NCI-H2107 treated with DMSO at 0.1 percent for 48 hours (cell line): ENCODE measurements around the gene ZNRF3.
"Not testable (repeated sequence)": the region's sequence is repeated elsewhere in the genome, so short reads cannot be mapped to it uniquely, and the experiment has no call there.

ENCODE experiments used
- DNase-seq: peaks from one replicate; lab custom pipeline; 2025; ENCODE audit not compliant: unreplicated experiment; lab: John Stamatoyannopoulos, UW

Gene ZNRF3

GRCh38 chr22:28905256-28905832 lies 22.0 kb downstream of the ZNRF3 start:
- no peak for DNase-seq

DNA sequence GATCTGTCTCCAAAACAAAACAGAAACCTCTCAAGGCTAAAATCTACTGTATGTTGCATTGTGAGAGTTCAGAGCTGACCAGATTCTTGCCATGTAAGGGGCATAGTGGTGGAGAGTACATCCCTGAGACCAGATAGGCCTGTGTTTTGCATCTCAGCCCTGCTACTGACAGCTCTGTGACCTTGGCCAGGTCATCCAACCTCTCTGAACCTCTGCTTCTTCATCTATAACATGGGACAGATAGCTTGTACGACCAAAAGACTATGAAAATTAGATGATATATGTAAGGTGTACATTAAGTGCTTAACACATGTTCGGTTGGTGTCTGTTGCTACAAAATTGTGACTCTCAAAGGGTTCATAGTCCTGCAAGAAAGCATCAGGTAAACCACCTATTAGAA lies 22.9 kb downstream of the ZNRF3 start:
- no peak for DNase-seq

GRCh38 chr22:28907311-28908008 lies 24.1 kb downstream of the ZNRF3 start:
- peak; percentile 12 for DNase-seq

GRCh38 chr22:28908810-28909209 lies 25.4 kb downstream of the ZNRF3 start:
- DNase-seq = not testable (repeated sequence)

DNA sequence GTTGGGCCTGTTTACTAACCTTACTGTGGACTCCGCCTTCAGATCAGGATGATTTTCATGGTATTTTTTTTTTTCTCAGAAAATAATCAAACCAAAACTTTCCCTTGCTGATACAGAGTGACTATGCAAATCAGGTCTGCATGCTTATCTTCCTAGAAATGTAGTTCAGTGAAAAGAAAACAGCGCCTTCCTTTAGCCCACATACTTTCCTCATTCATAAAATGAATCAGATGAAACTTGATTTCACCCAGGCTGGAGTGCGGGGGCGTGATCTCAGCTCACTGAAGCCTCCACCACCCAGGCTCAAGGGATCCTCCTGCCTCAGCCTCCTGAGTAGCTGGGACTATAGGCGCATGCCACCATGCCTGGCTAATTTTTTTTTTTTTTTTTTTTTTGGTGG lies 26.0 kb downstream of the ZNRF3 start:
- no peak for DNase-seq

- DNase-seq = no peak
Observed at GRCh38 chr22:28910569-28911303, 27.4 kb downstream of the ZNRF3 start.

GRCh38 chr22:28911304-28911690 lies 27.9 kb downstream of the ZNRF3 start:
- DNase-seq = no peak

GRCh38 chr22:28911777-28912669 lies 28.7 kb downstream of the ZNRF3 start:
- no peak for DNase-seq

DNA sequence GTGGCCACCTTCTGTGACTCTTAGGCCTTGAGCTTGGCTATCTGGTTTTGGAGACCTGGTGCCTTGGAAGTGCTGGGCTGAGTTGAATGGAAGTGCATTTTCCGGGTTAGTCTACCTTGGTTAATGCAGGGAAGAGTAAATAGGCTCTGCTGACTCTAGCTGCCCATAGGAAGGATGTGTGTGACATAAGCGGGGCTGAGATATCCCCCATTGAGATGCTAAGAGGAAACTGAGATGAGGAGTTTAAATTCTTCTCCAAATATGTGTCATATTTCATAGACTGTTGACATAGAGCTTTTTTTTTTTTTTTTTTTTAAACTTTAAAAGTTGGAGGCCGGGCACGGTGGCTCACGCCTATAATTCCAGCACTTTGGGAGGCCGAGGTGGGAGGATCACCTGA lies 30.8 kb downstream of the ZNRF3 start:
- DNase-seq = no peak

DNA sequence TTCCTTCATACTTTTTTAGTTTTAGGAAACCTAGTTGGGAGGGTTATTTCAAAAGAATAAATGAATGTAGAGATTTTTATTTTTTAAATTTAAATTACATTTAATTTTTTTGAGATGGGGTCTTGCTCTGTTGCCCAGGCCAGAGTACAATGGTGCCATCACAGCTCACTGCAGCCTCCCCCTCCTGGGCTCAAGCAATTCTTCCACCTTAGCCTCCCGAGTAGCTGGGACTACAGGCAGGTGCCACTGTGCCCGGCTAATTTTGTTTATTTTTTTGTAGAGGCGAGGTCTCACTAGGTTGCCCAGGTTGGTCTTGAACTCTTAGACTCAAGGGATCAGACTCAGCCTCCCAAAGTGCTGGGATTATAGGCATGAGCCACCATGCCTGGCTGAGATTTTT lies 32.6 kb downstream of the ZNRF3 start:
- no peak for DNase-seq

- peak; percentile 37 for DNase-seq
Observed at GRCh38 chr22:28917747-28918549, 34.6 kb downstream of the ZNRF3 start.

DNA sequence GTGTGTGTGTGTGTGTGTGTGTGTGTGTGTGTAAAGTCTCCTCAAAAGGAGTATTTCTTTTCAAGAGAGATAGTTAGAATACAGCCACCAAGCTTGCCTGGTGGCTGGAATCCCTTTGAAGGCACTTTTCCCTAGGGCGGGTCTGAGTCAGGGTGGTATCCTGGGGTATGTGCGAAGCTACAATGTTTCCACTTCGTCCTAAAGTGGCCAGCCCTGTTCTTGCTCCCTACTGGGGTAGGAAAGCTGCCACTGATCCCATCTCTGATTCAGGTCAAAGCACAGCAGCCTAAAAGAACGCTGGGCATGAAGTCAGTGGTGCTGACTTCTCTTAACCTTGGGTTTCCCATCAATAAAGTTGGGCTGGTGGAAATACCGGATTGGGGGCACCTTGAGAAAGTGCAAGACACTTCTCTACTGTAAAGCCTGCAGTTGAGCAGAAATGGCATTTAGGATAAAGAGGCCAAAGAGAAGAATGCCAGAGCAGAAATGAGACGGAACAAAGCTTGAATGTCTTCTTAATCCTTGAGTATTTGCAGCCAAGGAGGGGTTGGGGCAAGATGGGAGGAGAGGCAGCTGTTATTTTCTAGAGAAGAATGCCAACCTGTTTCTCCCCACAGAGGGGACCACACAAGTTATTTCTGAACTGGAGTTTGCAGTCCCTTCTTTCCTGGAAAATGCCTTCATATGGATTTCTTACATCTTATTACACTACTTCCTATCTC lies 35.3 kb downstream of the ZNRF3 start:
- no peak for DNase-seq

DNA sequence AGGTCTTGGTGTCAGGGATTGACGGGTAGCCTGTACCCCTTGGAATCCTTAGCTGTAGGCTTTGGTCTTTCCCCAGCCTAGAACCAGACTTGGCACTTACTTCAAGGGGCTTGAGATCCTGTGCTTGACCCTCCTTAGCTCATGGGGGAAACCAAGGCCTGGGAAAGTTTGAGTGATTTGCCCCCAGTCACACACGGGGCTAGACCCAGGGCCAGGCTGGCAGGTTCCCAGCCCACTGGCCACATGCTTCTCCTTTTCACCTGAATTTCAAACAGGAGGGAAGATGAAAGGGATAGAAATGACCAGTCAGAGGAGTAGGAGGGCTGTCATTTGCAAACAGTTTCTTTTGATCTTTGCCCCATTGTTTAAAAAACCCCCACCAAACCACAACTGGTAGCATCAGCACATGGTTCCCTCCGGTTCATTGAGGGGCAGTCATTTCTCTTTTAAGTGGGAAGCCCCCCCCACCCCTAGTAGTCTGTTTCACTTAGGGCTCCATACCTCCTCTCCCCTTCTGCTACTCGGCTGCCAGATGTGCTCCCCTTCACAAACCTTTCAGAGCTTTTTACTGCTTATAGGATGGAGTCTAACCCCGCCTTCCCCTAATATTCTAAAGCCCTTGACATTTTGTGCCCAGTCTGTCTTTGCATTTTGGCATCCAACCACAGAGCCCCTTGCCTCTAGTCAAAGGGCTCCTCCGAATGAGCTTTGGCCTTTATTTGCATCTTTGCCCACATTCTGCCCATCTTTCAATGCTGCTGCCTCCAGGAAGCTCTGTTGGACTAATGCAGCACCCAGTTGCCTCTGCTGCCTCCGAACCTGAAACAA lies 37.6 kb downstream of the ZNRF3 start:
- no peak for DNase-seq

- DNase-seq = no peak
Observed at GRCh38 chr22:28921585-28921879, 38.2 kb downstream of the ZNRF3 start.

GRCh38 chr22:28922540-28923244 lies 39.3 kb downstream of the ZNRF3 start:
- no peak for DNase-seq

DNA sequence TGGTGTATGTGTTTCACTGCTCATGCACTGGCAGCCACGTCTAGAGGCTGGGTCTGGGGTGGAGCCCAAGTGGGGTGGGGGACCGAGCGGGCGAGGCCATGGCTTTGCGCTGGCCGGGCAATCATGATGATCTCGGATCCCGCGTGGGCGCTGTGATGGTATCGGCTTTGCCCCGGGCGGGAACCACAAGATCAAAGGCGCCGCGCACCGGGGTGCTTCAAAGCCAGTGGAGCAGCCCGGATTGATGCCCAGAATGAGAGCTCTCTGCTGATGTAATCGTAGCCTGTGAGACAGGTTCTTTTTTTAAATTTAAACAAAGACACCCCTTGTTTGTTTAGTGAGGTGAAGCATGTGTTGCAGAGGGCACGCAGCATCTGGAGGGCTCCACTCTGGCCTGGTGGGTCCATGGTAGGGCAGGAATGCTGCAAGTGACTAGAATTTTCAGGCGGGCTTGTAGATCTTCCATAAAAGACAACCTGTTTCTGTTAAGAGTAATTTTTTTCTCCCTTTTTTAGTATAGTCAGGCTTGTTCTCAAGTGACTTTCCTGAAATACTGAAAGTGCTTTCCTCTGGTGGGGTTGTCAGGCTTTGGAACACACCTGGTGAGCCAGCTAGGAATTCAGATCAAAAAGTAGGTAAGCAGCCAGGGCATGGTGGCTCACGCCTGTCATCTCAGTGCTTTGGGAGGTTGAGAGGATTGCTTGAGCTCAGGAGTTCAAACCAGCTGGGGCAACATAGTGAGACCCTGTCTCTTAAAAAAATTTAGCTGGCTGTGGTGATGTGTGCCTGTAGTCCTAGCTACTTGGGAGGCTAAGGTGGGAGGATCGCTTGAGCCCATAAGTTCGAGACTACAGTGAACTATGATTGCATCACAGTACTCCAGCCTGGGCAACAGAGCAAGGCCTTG lies 40.7 kb downstream of the ZNRF3 start:
- DNase-seq = peak; percentile 72

- no peak for DNase-seq
Observed at GRCh38 chr22:28925916-28926315, 42.5 kb downstream of the ZNRF3 start.

DNA sequence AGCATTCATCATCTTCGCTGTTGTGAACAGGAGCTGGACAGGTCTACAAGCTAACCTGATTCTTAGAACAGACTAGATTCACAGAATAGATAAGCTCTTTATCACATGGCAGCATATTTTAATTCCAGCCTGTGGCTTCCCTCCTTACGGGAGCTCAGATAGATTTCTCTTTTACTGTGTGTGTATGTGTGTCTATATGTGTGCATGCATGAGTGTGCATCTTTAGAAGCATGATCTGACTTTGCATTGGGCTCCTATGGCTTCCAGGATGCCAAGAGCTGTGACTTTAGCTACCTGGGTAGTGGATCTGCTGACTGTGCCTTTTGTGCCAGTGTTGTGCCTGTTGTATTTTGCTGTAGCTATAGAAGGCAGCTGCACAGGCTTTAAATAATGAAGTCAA lies 44.3 kb downstream of the ZNRF3 start:
- DNase-seq = no peak
